GM18505 (cell line): ENCODE data around the gene ZNF597.
"Not testable (repeated sequence)": the region's sequence is repeated elsewhere in the genome, so short reads cannot be mapped to it uniquely, and the experiment has no call there.

Source experiments
- ATAC-seq: cut with Tn5 transposase; IDR thresholded peaks from one replicate; pipeline ENCODE4 v1.9.1; 2021; ENCODE audit not compliant: unreplicated experiment
- POLR2A ChIP-seq: IDR thresholded peaks from 4 replicates; pipeline ENCODE4 v1.6.1; 2011; ENCODE audit warnings: borderline replicate concordance; ENCODE audit not compliant: insufficient read depth, insufficient read length; ENCODE audit errors: extremely low read depth

ZNF597 gene

GRCh38 chr16:3481696-3482658 is 38.7 kb upstream of the ZNF597 start:
- no peak for ATAC-seq
- TF ChIP-seq POLR2A: no peak

- no peak for TF ChIP-seq POLR2A
Measured at GRCh38 chr16:3480901-3481695, 37.8 kb upstream of the ZNF597 start.

GRCh38 chr16:3479654-3480216 is 36.4 kb upstream of the ZNF597 start:
- no peak for ATAC-seq
- TF ChIP-seq POLR2A: no peak

More at GRCh38 chr16:3480901-3481695, 37.8 kb upstream of the ZNF597 start:
- ATAC-seq: no peak

- no peak for TF ChIP-seq POLR2A
- ATAC-seq: no peak
Measured at GRCh38 chr16:3478242-3478925, 35.1 kb upstream of the ZNF597 start.

- no peak for ATAC-seq
- TF ChIP-seq POLR2A: no peak
Measured at GRCh38 chr16:3476409-3476808, 33.1 kb upstream of the ZNF597 start.

GRCh38 chr16:3475604-3476375 is 32.5 kb upstream of the ZNF597 start:
- no peak for TF ChIP-seq POLR2A
- no peak for ATAC-seq

GRCh38 chr16:3474870-3475269 is 31.6 kb upstream of the ZNF597 start:
- not testable (repeated sequence) for ATAC-seq

GRCh38 chr16:3474136-3474779 is 31.0 kb upstream of the ZNF597 start:
- no peak for ATAC-seq
- TF ChIP-seq POLR2A: no peak

- ATAC-seq: not testable (repeated sequence)
Measured at GRCh38 chr16:3473596-3473943, 30.3 kb upstream of the ZNF597 start.

- no peak for TF ChIP-seq POLR2A
- no peak for ATAC-seq
Measured at GRCh38 chr16:3472878-3473595, 29.7 kb upstream of the ZNF597 start.

GRCh38 chr16:3471518-3472176 is 28.3 kb upstream of the ZNF597 start:
- ATAC-seq: no peak

More at GRCh38 chr16:3471518-3472176, 28.3 kb upstream of the ZNF597 start:
- TF ChIP-seq POLR2A: no peak
